SK-N-SH (cell line): ENCODE data around the gene SLC1A7. TPM values are rescaled to one million over a fixed set of nuclear protein-coding genes. Genes with fewer than 3 reads are reported as not detected.

Experiments used
- CTCF ChIA-PET: fragments of 300-600, 350-600 bp; formaldehyde crosslinking; extraction: SDS; loops from one replicate; lab custom pipeline; 2021; lab: Yijun Ruan, JAX
- POLR2A ChIA-PET: fragments of 350-600 bp; sonication (Branson Sonifier 250); formaldehyde crosslinking; extraction: SDS; loops from one replicate; lab custom pipeline; 2020; ENCODE audit warnings: antibody characterized with exemption, inconsistent platforms; lab: Yijun Ruan, JAX
- DNase-seq: peaks from one replicate; pipeline ENCODE4 v3.0.0; 2012
- H2AFZ ChIP-seq: fragments of 200-600 bp; sonication (generic); 2 replicates; pipeline ENCODE4 v1.8.1; 2016; ENCODE audit warnings: antibody characterized with exemption, mild to moderate bottlenecking, low read depth
- H3F3A ChIP-seq: fragments of 200-600 bp; sonication (generic); replicated peaks from 2 replicates; pipeline ENCODE3; 2016; ENCODE audit warnings: antibody characterized with exemption, mild to moderate bottlenecking; ENCODE audit not compliant: insufficient read depth
- H3K27ac ChIP-seq, 2 experiments: fragments of 200-500 bp in 1 of 2; fragments of 200-600 bp in 1 of 2; sonication (Bioruptor generic) in 1 of 2; sonication (generic), shearing (Covaris generic) in 1 of 2; 2 replicates each; pipeline versions ENCODE4 v1.5.1 to v1.6.1; 2014 to 2016; ENCODE audit warnings: low read depth in 2 of 2, inconsistent platforms in 1 of 2, low read length in 1 of 2, mild to moderate bottlenecking in 1 of 2, mixed read lengths in 1 of 2
- H3K27me3 ChIP-seq: fragments of 200-600 bp; sonication (generic), shearing (Covaris generic); 2 replicates; pipeline ENCODE4 v1.6.1; 2016; ENCODE audit warnings: mixed run types; ENCODE audit not compliant: insufficient read depth
- H3K36me3 ChIP-seq, 2 experiments: fragments of 200-500 bp in 1 of 2; fragments of 200-600 bp in 1 of 2; sonication (Bioruptor generic) in 1 of 2; sonication (generic) in 1 of 2; replicated peaks in 1 of 2; 2 replicates each; pipeline versions ENCODE3 to v1.5.1; 2014 to 2016; ENCODE audit warnings: low read length in 1 of 2, mild to moderate bottlenecking in 1 of 2; ENCODE audit not compliant: insufficient read depth in 2 of 2, control insufficient read depth in 1 of 2
- H3K4me1 ChIP-seq, 2 experiments: fragments of 200-500 bp in 1 of 2; fragments of 200-600 bp in 1 of 2; sonication (Bioruptor generic) in 1 of 2; sonication (generic), shearing (Covaris generic) in 1 of 2; 2 replicates each; pipeline versions ENCODE4 v1.5.1 to v1.6.1; 2014 to 2016; ENCODE audit warnings: low read depth in 1 of 2, low read length in 1 of 2, mixed run types in 1 of 2; ENCODE audit not compliant: insufficient read depth in 2 of 2, control insufficient read depth in 1 of 2
- H3K4me2 ChIP-seq: fragments of 200-600 bp; sonication (generic), shearing (Covaris generic); 2 replicates; pipeline ENCODE4 v1.6.1; 2017; ENCODE audit warnings: mixed run types
- H3K4me3 ChIP-seq, 2 experiments: fragments of 200-500 bp in 1 of 2; fragments of 200-600 bp in 1 of 2; sonication (Bioruptor generic) in 1 of 2; sonication (generic), shearing (Covaris generic) in 1 of 2; 2 replicates each; pipeline versions ENCODE4 v1.5.1 to v1.8.1; 2014 to 2016; ENCODE audit warnings: low read depth in 2 of 2, inconsistent platforms in 1 of 2, low read length in 1 of 2, mild to moderate bottlenecking in 1 of 2, mixed read lengths in 1 of 2, moderate library complexity in 1 of 2
- H3K79me2 ChIP-seq: fragments of 200-600 bp; sonication (generic); 2 replicates; pipeline ENCODE4 v1.8.1; 2017; ENCODE audit warnings: mild to moderate bottlenecking; ENCODE audit not compliant: insufficient read depth
- H3K9ac ChIP-seq: fragments of 200-600 bp; sonication (generic); 2 replicates; pipeline ENCODE4 v1.6.1; 2017; ENCODE audit warnings: mixed run types
- H3K9me2 ChIP-seq: fragments of 200-600 bp; sonication (generic); 2 replicates; pipeline ENCODE4 v1.6.1; 2017; ENCODE audit warnings: mixed run types
- H3K9me3 ChIP-seq: fragments of 200-600 bp; sonication (generic); 2 replicates; pipeline ENCODE4 v1.6.1; 2017; ENCODE audit warnings: mixed run types, mild to moderate bottlenecking, moderate library complexity
- H4K20me1 ChIP-seq: fragments of 200-600 bp; sonication (generic); 2 replicates; pipeline ENCODE4 v1.6.1; 2017; ENCODE audit warnings: mild to moderate bottlenecking, mixed run types; ENCODE audit not compliant: insufficient read depth
- ELF1 ChIP-seq: IDR thresholded peaks from 2 replicates; pipeline ENCODE4 v1.4.0; 2012
- FOXJ3 ChIP-seq: sonication (generic); formaldehyde crosslinking; IDR thresholded peaks from 2 replicates; pipeline ENCODE4 v1.5.1; 2020; ENCODE audit warnings: mild to moderate bottlenecking, missing genetic modification reagents
- MAX ChIP-seq: IDR thresholded peaks from 2 replicates; pipeline ENCODE4 v1.4.0; 2012; ENCODE audit warnings: low read depth
- MXI1 ChIP-seq: IDR thresholded peaks from 2 replicates; pipeline ENCODE4 v1.6.1; 2012; ENCODE audit warnings: mild to moderate bottlenecking, low read depth, low read length, improper control_type of control experiment
- POLR2AphosphoS5 ChIP-seq: IDR thresholded peaks from 2 replicates; pipeline ENCODE4 v1.6.1; 2012; ENCODE audit warnings: low read depth, low read length
- RCOR1 ChIP-seq: fragments of 150-350 bp; IDR thresholded peaks from 2 replicates; pipeline ENCODE4 v1.6.1; 2017; ENCODE audit warnings: antibody characterized with exemption, low read length
- REST ChIP-seq: IDR thresholded peaks from 2 replicates; pipeline ENCODE4 v1.6.1; 2012; ENCODE audit warnings: mild to moderate bottlenecking, low read depth, low read length, moderate library complexity
- SIN3A ChIP-seq: IDR thresholded peaks from 2 replicates; pipeline ENCODE4 v1.6.1; 2012; ENCODE audit warnings: low read depth, mild to moderate bottlenecking, low read length, moderate library complexity, borderline replicate concordance
- WGBS: methylation state at CpG from one replicate; pipeline ENCODE4 v1.1.6; 2017; ENCODE audit warnings: low lambda C conversion rate; 5-methylcytosine and 5-hydroxymethylcytosine counted together
- polyA plus RNA-seq, 3 experiments: library from polyadenylated mRNA; depleted of rRNA; stranded (reverse); fragments of >200 nt; gene quantifications; 2 replicates each; pipeline ENCODE4 v1.2.3, GENCODE V29; 2012
- TF ChIP-seq, protein P1 (sequence below): fragments of 150-350 bp; IDR thresholded peaks from 2 replicates; pipeline ENCODE4 v1.6.1; 2016; ENCODE audit warnings: mild to moderate bottlenecking, low read depth, low read length

Gene SLC1A7
- polyA plus RNA-seq, 1 of the 3 experiments (the other 2 are of a cell fraction), result not detected

GRCh38 chr1:53108646-53109580 is 33.5 kb downstream of the SLC1A7 start:
- no peaks in the 10 kb centered on the region for H3F3A ChIP-seq
- no peak overlapping the region for H3K4me3 ChIP-seq
- H3K79me2 ChIP-seq, result no peaks in the 10 kb centered on the region
- H2AFZ ChIP-seq, result no peak overlapping the region
- peak overlapping the region; percentile 5; the same call in 1 of the 2 replicates for H3K4me2 ChIP-seq
- H3K9me2 ChIP-seq, result no peaks in the 10 kb centered on the region
- no peak for DNase-seq
- TF ChIP-seq SIN3A (no peak), RCOR1 (no peak), FOXJ3 (CRISPR knock-in tag) (no peak), POLR2AphosphoS5 (no peak), ELF1 (no peak), MAX (no peak), REST (no peak), MXI1 (no peak)
- TF ChIP-seq, protein P1, sequence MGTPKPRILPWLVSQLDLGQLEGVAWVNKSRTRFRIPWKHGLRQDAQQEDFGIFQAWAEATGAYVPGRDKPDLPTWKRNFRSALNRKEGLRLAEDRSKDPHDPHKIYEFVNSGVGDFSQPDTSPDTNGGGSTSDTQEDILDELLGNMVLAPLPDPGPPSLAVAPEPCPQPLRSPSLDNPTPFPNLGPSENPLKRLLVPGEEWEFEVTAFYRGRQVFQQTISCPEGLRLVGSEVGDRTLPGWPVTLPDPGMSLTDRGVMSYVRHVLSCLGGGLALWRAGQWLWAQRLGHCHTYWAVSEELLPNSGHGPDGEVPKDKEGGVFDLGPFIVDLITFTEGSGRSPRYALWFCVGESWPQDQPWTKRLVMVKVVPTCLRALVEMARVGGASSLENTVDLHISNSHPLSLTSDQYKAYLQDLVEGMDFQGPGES, result no peak
- TF ChIP-seq, all 33 proteins: peak for 0
- Histone ChIP-seq H3K9me3 (no peaks in the 10 kb centered on the region), H3K27ac (peak overlapping the region in 1 of 2 experiments; percentile 67; a peak in 1 of 4 replicates), H4K20me1 (no peaks in the 10 kb centered on the region), H3K9ac (no peak overlapping the region), H3K27me3 (no peaks in the 10 kb centered on the region), H3K36me3 (no peaks in the 10 kb centered on the region), H3K4me1 (peaks cover 13 to 17% of the 10 kb centered on the region in 2 experiments; a peak in 2 of 4 replicates)
- ChIA-PET CTCF (interaction anchor here (0.8 to 1.5 kb wide), 2 partner anchors 20 to 67 kb away, joined by 3 to 4 read pairs; no protein-coding TSS in a partner anchor), POLR2A (no interaction called here)
- 59% methylated on average over 10 of the region's 14 CpGs for WGBS
